ENCODE data around the gene DCHS1. TPM values are rescaled to one million over a fixed set of nuclear protein-coding genes. Genes with fewer than 3 reads are reported as not detected.

Gene DCHS1
- total and polyA plus RNA-seq, 10 of the 15 experiments (the other 5 are each of a cell fraction or from before 2014, with no cell fraction given), result 0.02 to 0.64 (median 0.18) TPM; not detected in 1

DNA sequence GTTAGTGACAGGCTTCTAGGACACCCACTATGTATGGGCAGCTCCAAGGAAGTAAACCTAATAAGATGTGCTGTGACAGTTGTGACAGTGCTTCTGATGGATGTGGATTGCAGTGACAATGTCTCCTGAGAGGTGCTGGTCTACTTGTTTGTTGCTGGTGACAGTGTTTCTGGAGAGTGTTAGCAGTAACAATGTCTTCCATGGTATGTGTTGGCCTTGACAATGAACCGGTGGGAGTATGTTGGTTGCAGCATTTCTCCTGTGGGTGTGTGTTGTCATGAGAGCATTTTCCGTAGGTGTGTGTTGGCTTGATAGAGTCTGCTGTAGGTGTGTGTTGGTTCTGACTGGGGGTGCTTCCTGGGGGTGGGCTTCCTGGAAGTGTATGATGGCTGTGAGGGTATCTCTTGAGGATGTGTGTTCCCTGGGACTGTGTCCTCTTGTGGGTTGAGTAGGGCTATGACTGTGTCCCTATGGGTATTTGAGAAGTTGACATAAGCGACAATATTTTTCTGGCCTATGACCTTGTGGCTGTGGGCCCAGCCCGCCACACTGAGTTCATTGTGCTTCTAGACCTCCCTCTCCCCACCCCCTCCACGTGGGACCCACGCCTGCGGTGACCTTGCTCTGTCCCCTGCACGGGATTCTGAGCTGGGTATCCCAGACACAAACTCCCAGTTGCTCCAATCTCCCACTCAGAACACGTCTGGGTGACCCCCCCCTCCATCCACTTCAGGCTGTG is 1.2 kb downstream of the DCHS1 start (continued):
- TF ChIP-seq, protein P1, sequence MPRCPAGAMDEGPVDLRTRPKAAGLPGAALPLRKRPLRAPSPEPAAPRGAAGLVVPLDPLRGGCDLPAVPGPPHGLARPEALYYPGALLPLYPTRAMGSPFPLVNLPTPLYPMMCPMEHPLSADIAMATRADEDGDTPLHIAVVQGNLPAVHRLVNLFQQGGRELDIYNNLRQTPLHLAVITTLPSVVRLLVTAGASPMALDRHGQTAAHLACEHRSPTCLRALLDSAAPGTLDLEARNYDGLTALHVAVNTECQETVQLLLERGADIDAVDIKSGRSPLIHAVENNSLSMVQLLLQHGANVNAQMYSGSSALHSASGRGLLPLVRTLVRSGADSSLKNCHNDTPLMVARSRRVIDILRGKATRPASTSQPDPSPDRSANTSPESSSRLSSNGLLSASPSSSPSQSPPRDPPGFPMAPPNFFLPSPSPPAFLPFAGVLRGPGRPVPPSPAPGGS (IDR thresholded peaks at IDR 0.05; ENCODE audit: borderline replicate concordance, insufficient read depth, low read depth, low read length, poor library complexity, severe bottlenecking), result no peak

GRCh38 chr11:6653656-6654055 is 2.0 kb downstream of the DCHS1 start:
- 65% methylated on average over 2 of the region's 2 CpGs for WGBS (ENCODE audit: insufficient coverage, insufficient replicate concordance, low lambda C conversion rate, missing lambda C conversion rate)
- FAIRE-seq (no peak), DNase-seq (ENCODE audit: low read depth, low spot score) (no peak), ATAC-seq (no peak)
- Histone ChIP-seq H3K9ac (ENCODE audit: control insufficient read depth, insufficient read depth, low read length) (no peak overlapping the region), H2AFZ (ENCODE audit: control insufficient read depth, low read depth, low read length) (no peak overlapping the region), H4K20me1 (ENCODE audit: control insufficient read depth, insufficient read depth) (no peaks in the 10 kb centered on the region), H3K79me2 (ENCODE audit: control insufficient read depth, insufficient read depth, low read length) (no peaks in the 10 kb centered on the region), H3K27ac (ENCODE audit: control insufficient read depth, insufficient read depth) (no peak overlapping the region), H3K4me1 (ENCODE audit: control insufficient read depth, insufficient read depth, low read length) (no peaks in the 10 kb centered on the region), H3K36me3 (ENCODE audit: control insufficient read depth in 2 of 2, insufficient read depth in 2 of 2, low read length in 1 of 2) (no peaks in the 10 kb centered on the region), H3K4me3 (no peak overlapping the region), H3K4me2 (ENCODE audit: control insufficient read depth, insufficient read depth) (no peak overlapping the region), H3K27me3 (replicated peaks in 1 of 2; ENCODE audit: control insufficient read depth in 2 of 2, insufficient read depth in 2 of 2, low read length in 1 of 2) (peaks cover 4% of the 10 kb centered on the region in 2 experiments), H3K9me3 (replicated peaks; ENCODE audit: control insufficient read depth, insufficient read depth, low read length) (no peaks in the 10 kb centered on the region)
- no TSS peak for BruUV-seq (replicated peaks)
- CTCF ChIA-PET, result interaction anchor here (1.3 kb wide), 1 partner anchor 14 kb away, joined by 5 read pairs; no protein-coding TSS in a partner anchor
- intact Hi-C loops (cut with micrococcal nuclease; ENCODE audit: unreplicated experiment) (no loop called here), in situ Hi-C loops (cut with MboI) (no loop called here)
- RAD21 ChIA-PET (ENCODE audit: unreplicated experiment), result no interaction called here
- SMC1A ChIA-PET (ENCODE audit: uncharacterized antibody, unreplicated experiment), result interaction anchor here (1.4 kb wide), 2 partner anchors 11 to 17 kb away, joined by 3 read pairs; no protein-coding TSS in a partner anchor
- no peak for TF ChIP-seq IKZF2 (IDR thresholded peaks at IDR 0.05)
- no peak for TF ChIP-seq KDM1A (IDR thresholded peaks at IDR 0.05; ENCODE audit: borderline replicate concordance)
- no peak for TF ChIP-seq SRF (IDR thresholded peaks at IDR 0.05; ENCODE audit: low read depth in 2 of 2, low read length in 2 of 2)
- TF ChIP-seq POLR2AphosphoS2 (IDR thresholded peaks at IDR 0.05; ENCODE audit: low read depth, low read length), result no peak
- no peak for TF ChIP-seq NFYA (IDR thresholded peaks at IDR 0.05; ENCODE audit: borderline replicate concordance, low read depth, low read length)
- TF ChIP-seq NFXL1 (IDR thresholded peaks at IDR 0.05; ENCODE audit: borderline replicate concordance), result no peak
- TF ChIP-seq MYB (IDR thresholded peaks at IDR 0.05; ENCODE audit: borderline replicate concordance, low read depth, low read length), result no peak
- no peak for TF ChIP-seq PAX8 (IDR thresholded peaks at IDR 0.05)
- no peak for TF ChIP-seq EGR1 (IDR thresholded peaks at IDR 0.05; ENCODE audit: borderline replicate concordance in 1 of 2, low read depth in 2 of 2, low read length in 2 of 2)
- no peak for TF ChIP-seq NFIC (IDR thresholded peaks at IDR 0.05; ENCODE audit: low read depth, low read length)
- no peak for TF ChIP-seq TCF12 (IDR thresholded peaks at IDR 0.05; ENCODE audit: low read depth, low read length)
- TF ChIP-seq FOS (IDR thresholded peaks at IDR 0.05; ENCODE audit: borderline replicate concordance, extremely low read depth, insufficient read length), result no peak
- POLR2A ChIA-PET, result no interaction called here

Data from GM12878 (cell line).